Measurements from ENCODE around the gene ELOVL6. TPM values are rescaled to one million over a fixed set of nuclear protein-coding genes. Genes with fewer than 3 reads are reported as not detected.

Gene ELOVL6
- total and polyA plus RNA-seq, 3 donors from 2014 or later: 1.3 to 3.5 (median 1.5) TPM

GRCh38 chr4:110099638-110100037 lies 98.8 kb downstream of the ELOVL6 start:
- Histone ChIP-seq H3K4me1 (no peaks in the 10 kb centered on the region), H3K9me3 (no peaks in the 10 kb centered on the region), H3K36me3 (ENCODE audit: low read depth, missing control alignments) (no peaks in the 10 kb centered on the region), H3K4me3 (no peak overlapping the region), H3K27ac (no peak overlapping the region), H3K27me3 (no peaks in the 10 kb centered on the region)
- TF ChIP-seq CTCF (IDR thresholded peaks at IDR 0.05) (no peak), POLR2A (IDR thresholded peaks at IDR 0.05) (no peak)
- no peak for DNase-seq
- intact Hi-C loops (cut with DNase I; ENCODE audit: low total_unique reads): no loop called here

DNA sequence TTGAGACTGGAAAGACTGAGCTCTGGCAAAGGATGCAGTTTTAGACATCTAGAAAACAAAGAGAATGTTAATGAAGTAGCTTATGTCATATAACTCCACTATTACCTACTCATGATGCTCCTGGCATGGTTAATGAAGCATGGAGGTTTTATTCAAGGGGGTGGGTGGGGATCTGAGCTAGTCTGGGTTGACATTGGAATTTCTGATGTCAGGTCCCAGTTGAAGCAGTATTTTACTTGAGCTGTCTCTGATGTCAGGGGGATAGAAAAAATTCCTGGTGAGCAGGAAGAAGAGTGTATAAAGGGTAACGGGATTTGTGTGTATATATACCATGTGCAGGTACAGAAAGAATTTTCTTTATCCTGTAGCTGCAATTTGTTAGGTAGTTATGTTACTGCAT lies 102.0 kb downstream of the ELOVL6 start:
- Histone ChIP-seq H3K4me1 (no peaks in the 10 kb centered on the region), H3K27me3 (no peaks in the 10 kb centered on the region), H3K27ac (no peak overlapping the region), H3K36me3 (ENCODE audit: low read depth, missing control alignments) (no peaks in the 10 kb centered on the region), H3K4me3 (no peak overlapping the region), H3K9me3 (no peaks in the 10 kb centered on the region)
- WGBS, 2 donors: 87 to 93% methylated on average over 1 of the region's 1 CpG
- intact Hi-C loops (cut with DNase I; ENCODE audit: low total_unique reads): no loop called here
- no peak for DNase-seq
- TF ChIP-seq POLR2A (IDR thresholded peaks at IDR 0.05) (no peak), CTCF (IDR thresholded peaks at IDR 0.05) (no peak)

GRCh38 chr4:110092646-110093045 lies 105.8 kb downstream of the ELOVL6 start:
- Histone ChIP-seq H3K9me3 (no peaks in the 10 kb centered on the region), H3K4me3 (no peak overlapping the region), H3K27ac (no peak overlapping the region), H3K36me3 (ENCODE audit: low read depth, missing control alignments) (no peaks in the 10 kb centered on the region), H3K27me3 (no peaks in the 10 kb centered on the region), H3K4me1 (no peaks in the 10 kb centered on the region)
- intact Hi-C loops (cut with DNase I; ENCODE audit: low total_unique reads): no loop called here
- no peak for DNase-seq
- WGBS, 2 donors: 93 to 96% methylated on average over 4 of the region's 4 CpGs
- TF ChIP-seq POLR2A (IDR thresholded peaks at IDR 0.05) (no peak), CTCF (IDR thresholded peaks at IDR 0.05) (no peak)

DNA sequence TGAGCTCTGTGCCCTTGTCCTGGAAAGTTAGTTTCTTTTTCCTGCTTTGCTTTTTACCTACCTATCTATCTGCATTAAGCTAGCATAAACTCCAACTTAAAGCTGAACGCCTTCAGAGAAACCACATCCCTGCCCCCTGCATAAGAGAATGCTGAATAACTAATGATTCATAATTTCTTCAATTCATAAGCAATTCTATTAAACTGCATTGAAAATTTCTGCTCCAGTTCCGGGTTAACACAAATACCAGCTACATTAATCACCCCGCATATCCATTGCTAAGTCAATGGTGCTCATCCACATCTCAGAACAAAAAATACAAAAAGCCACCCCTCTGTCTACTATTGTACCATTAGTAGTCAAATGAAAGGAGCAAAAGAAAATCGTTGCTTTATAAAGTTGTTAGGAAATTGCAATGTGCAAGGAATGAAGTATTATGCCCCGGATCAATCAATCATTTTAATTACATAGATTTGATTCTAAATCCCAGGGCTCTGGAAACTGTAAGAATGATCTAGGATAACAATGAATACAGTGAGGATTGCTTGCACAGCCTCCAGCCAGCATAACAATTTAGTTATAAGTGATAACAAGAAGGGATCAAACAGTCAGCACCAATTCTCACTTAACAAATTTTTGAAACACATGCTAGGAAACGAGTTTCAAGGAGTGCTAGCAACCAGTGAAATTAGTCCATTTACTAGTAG lies 106.8 kb downstream of the ELOVL6 start:
- H3K9me3 ChIP-seq: no peaks in the 10 kb centered on the region
- no peaks in the 10 kb centered on the region for H3K4me1 ChIP-seq
- no peak overlapping the region for H3K27ac ChIP-seq
- H3K27me3 ChIP-seq: no peaks in the 10 kb centered on the region
- TF ChIP-seq POLR2A (IDR thresholded peaks at IDR 0.05): no peak
- no peaks in the 10 kb centered on the region for H3K36me3 ChIP-seq (ENCODE audit: low read depth, missing control alignments)
- WGBS, 2 donors: 76 to 85% methylated on average over 6 of the region's 6 CpGs
- intact Hi-C loops (cut with DNase I; ENCODE audit: low total_unique reads): no loop called here
- no peak overlapping the region for H3K4me3 ChIP-seq
- DNase-seq: no peak

GRCh38 chr4:110088670-110089069 lies 109.7 kb downstream of the ELOVL6 start:
- intact Hi-C loops (cut with DNase I; ENCODE audit: low total_unique reads): no loop called here
- Histone ChIP-seq H3K36me3 (ENCODE audit: low read depth, missing control alignments) (no peaks in the 10 kb centered on the region), H3K4me3 (no peak overlapping the region), H3K27me3 (no peaks in the 10 kb centered on the region), H3K9me3 (no peaks in the 10 kb centered on the region), H3K4me1 (no peaks in the 10 kb centered on the region), H3K27ac (no peak overlapping the region)
- no peak for TF ChIP-seq CTCF (IDR thresholded peaks at IDR 0.05)
- TF ChIP-seq POLR2A (IDR thresholded peaks at IDR 0.05): no peak
- WGBS, 2 donors: 87 to 88% methylated on average over 4 of the region's 4 CpGs
- no peak for DNase-seq

Measured in testis (tissue), 3 donors.